HG03045 (cell line): ENCODE data around the gene JPT1.
"Not testable (repeated sequence)": the region's sequence is repeated elsewhere in the genome, so short reads cannot be mapped to it uniquely, and the experiment has no call there.

Experiments
- ATAC-seq: cut with Tn5 transposase; IDR thresholded peaks from one replicate; pipeline ENCODE4 v1.9.1; 2021; ENCODE audit warnings: mild to moderate bottlenecking, moderate library complexity; ENCODE audit not compliant: unreplicated experiment

JPT1 gene

GRCh38 chr17:75130632-75131277 lies 23.6 kb downstream of the JPT1 start:
- peak; percentile 13 for ATAC-seq

GRCh38 chr17:75130059-75130631 lies 24.2 kb downstream of the JPT1 start:
- no peak for ATAC-seq

GRCh38 chr17:75129576-75129975 lies 24.7 kb downstream of the JPT1 start:
- ATAC-seq: no peak

- no peak for ATAC-seq
Measured at GRCh38 chr17:75128694-75129505, 25.4 kb downstream of the JPT1 start.

- not testable (repeated sequence) for ATAC-seq
Measured at GRCh38 chr17:75127936-75128335, 26.4 kb downstream of the JPT1 start.

GRCh38 chr17:75126954-75127353 lies 27.4 kb downstream of the JPT1 start:
- ATAC-seq: no peak

GRCh38 chr17:75125984-75126383 lies 28.3 kb downstream of the JPT1 start:
- no peak for ATAC-seq

GRCh38 chr17:75124819-75125162 lies 29.5 kb downstream of the JPT1 start:
- ATAC-seq: no peak

GRCh38 chr17:75124041-75124818 lies 30.1 kb downstream of the JPT1 start:
- ATAC-seq: no peak

- ATAC-seq: no peak
Measured at GRCh38 chr17:75118307-75118706, 36.0 kb downstream of the JPT1 start.

GRCh38 chr17:75116737-75117136 lies 37.6 kb downstream of the JPT1 start:
- ATAC-seq: no peak

- ATAC-seq: no peak
Measured at GRCh38 chr17:75115555-75115954, 38.8 kb downstream of the JPT1 start.

GRCh38 chr17:75114552-75115314 lies 39.6 kb downstream of the JPT1 start:
- no peak for ATAC-seq

- ATAC-seq: no peak
Measured at GRCh38 chr17:75113798-75114551, 40.3 kb downstream of the JPT1 start.

GRCh38 chr17:75111777-75112335 lies 42.5 kb downstream of the JPT1 start:
- ATAC-seq: no peak

- ATAC-seq: no peak
Measured at GRCh38 chr17:75110234-75110937, 43.9 kb downstream of the JPT1 start.

- peak; percentile 72 for ATAC-seq
Measured at GRCh38 chr17:75109407-75110233, 44.7 kb downstream of the JPT1 start, which contains the start of gene ARMC7. Gene ARMC7, plus strand, starts transcription at chr17:75109969. Its CDS starts 320 bp downstream, at chr17:75110289.

- no peak for ATAC-seq
Measured at GRCh38 chr17:75109046-75109406, 45.3 kb downstream of the JPT1 start.
